Endodermal cell (in vitro differentiated cells): ENCODE data around the gene NIPAL4. TPM values are rescaled to one million over a fixed set of nuclear protein-coding genes. Genes with fewer than 3 reads are reported as not detected.

ENCODE experiments used
- DNase-seq: peaks from one replicate; pipeline ENCODE4 v3.0.0-alpha.2; 2017
- H3K27ac ChIP-seq: 2 replicates; pipeline ENCODE4 v1.5.1; 2013; ENCODE audit warnings: mild to moderate bottlenecking, low read depth, low read length, moderate library complexity
- H3K27me3 ChIP-seq: 2 replicates; pipeline ENCODE4 v1.6.1; 2013; ENCODE audit warnings: mild to moderate bottlenecking, low read length, moderate library complexity; ENCODE audit not compliant: insufficient read depth, control insufficient read depth, poor library complexity, severe bottlenecking
- H3K36me3 ChIP-seq: 2 replicates; pipeline ENCODE4 v1.7.0; 2013; ENCODE audit warnings: mild to moderate bottlenecking, low read length, moderate library complexity; ENCODE audit not compliant: control insufficient read depth, insufficient read depth
- H3K4me1 ChIP-seq: one replicate; pipeline ENCODE4 v1.7.0; 2013; ENCODE audit warnings: low read length; ENCODE audit not compliant: control insufficient read depth, insufficient read depth
- H3K4me3 ChIP-seq: 2 replicates; pipeline ENCODE4 v1.5.1; 2013; ENCODE audit warnings: mild to moderate bottlenecking, low read length, moderate library complexity
- H3K9ac ChIP-seq: 2 replicates; pipeline ENCODE4 v1.6.1; 2013; ENCODE audit warnings: mild to moderate bottlenecking, low read length, moderate library complexity; ENCODE audit not compliant: poor library complexity, severe bottlenecking; ENCODE audit errors: extremely low read depth
- H3K9me3 ChIP-seq: 2 replicates; pipeline ENCODE4 v1.6.1; 2013; ENCODE audit warnings: mild to moderate bottlenecking, low read length, moderate library complexity; ENCODE audit not compliant: control insufficient read depth
- H3K27ac Mint-ChIP-seq: 2 replicates; pipeline ENCODE4 v1.8.0; 2020; ENCODE audit warnings: mixed read lengths
- H3K27me3 Mint-ChIP-seq: 2 replicates; pipeline ENCODE4 v1.8.0; 2021; ENCODE audit warnings: mild to moderate bottlenecking, mixed read lengths; ENCODE audit not compliant: insufficient read depth
- H3K36me3 Mint-ChIP-seq: 2 replicates; pipeline ENCODE4 v1.8.0; 2020; ENCODE audit warnings: low read depth, mixed read lengths
- H3K4me1 Mint-ChIP-seq: 2 replicates; pipeline ENCODE4 v1.8.0; 2020; ENCODE audit warnings: mixed read lengths
- H3K4me3 Mint-ChIP-seq: 2 replicates; pipeline ENCODE4 v1.8.0; 2020; ENCODE audit warnings: mild to moderate bottlenecking, moderate library complexity, mixed read lengths
- H3K9me3 Mint-ChIP-seq: 2 replicates; pipeline ENCODE4 v1.8.0; 2020; ENCODE audit warnings: mild to moderate bottlenecking, mixed read lengths
- WGBS, 2 experiments: methylation state at CpG; one replicate each; pipeline versions ENCODE4 v1.1.5 to v1.1.7; 2013; ENCODE audit warnings: missing lambda C conversion rate in 2 of 2, mixed read lengths in 1 of 2; ENCODE audit not compliant: insufficient coverage in 1 of 2, insufficient read length in 1 of 2; 5-methylcytosine and 5-hydroxymethylcytosine counted together
- total RNA-seq, 2 donors: library from RNA; stranded (reverse); fragmentation: NEBNext Ultra II Directional in 1 of 2; extraction: Animal tissue kit (Norgen Biotek cat#: 25700) in 1 of 2; gene quantifications; 2 replicates in 1 of 2; 3 replicates in 1 of 2; pipeline ENCODE4 v1.2.1, GENCODE V29; 2021
- TF ChIP-seq, protein P1 (sequence below): fragments of 200-600 bp; sonication (generic); conservative IDR thresholded peaks from 2 replicates; pipeline ENCODE4 v1.5.0; 2021; ENCODE audit warnings: antibody characterized with exemption, mild to moderate bottlenecking

NIPAL4 gene
- total RNA-seq, 2 donors from 2014 or later = not detected

DNA sequence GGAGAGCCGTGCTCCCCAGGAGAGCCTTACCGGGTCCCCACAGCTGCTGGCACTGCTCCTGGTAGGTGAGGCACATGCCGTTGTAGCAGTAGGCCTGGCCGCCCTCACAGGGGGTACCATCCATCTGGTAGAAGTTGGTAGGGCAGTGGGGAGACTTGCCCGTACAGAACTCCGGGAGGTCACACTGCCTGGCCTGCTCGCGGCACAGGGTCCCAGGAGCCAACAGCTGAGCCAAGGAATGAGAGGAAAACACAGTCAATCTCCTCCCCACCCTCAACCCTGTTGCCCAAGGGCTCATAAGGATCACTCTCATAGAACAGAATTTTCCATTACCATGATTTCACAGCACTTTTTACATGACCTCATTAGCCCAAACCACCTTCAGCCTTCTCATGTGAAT, 36.9 kb downstream of the NIPAL4 start:
- Histone ChIP-seq H3K9me3 (no peaks in the 10 kb centered on the region), H3K9ac (no peak overlapping the region), H3K27ac (no peak overlapping the region), H3K36me3 (peaks cover 95% of the 10 kb centered on the region), H3K4me1 (no peaks in the 10 kb centered on the region), H3K4me3 (no peak overlapping the region), H3K27me3 (no peaks in the 10 kb centered on the region)
- H3K27me3 Mint-ChIP-seq = no peaks in the 10 kb centered on the region
- no peaks in the 10 kb centered on the region for H3K9me3 Mint-ChIP-seq
- DNase-seq = no peak
- no peak overlapping the region for H3K4me3 Mint-ChIP-seq
- peak overlapping the region; percentile 24 for H3K27ac Mint-ChIP-seq
- WGBS, 2 experiments = 94 to 97% methylated on average over 5 to 8 of the region's 8 CpGs
- no peaks in the 10 kb centered on the region for H3K4me1 Mint-ChIP-seq
- peaks cover 61% of the 10 kb centered on the region for H3K36me3 Mint-ChIP-seq
- TF ChIP-seq, protein P1, sequence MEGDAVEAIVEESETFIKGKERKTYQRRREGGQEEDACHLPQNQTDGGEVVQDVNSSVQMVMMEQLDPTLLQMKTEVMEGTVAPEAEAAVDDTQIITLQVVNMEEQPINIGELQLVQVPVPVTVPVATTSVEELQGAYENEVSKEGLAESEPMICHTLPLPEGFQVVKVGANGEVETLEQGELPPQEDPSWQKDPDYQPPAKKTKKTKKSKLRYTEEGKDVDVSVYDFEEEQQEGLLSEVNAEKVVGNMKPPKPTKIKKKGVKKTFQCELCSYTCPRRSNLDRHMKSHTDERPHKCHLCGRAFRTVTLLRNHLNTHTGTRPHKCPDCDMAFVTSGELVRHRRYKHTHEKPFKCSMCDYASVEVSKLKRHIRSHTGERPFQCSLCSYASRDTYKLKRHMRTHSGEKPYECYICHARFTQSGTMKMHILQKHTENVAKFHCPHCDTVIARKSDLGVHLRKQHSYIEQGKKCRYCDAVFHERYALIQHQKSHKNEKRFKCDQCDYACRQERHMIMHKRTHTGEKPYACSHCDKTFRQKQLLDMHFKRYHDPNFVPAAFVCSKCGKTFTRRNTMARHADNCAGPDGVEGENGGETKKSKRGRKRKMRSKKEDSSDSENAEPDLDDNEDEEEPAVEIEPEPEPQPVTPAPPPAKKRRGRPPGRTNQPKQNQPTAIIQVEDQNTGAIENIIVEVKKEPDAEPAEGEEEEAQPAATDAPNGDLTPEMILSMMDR = no peak

DNA sequence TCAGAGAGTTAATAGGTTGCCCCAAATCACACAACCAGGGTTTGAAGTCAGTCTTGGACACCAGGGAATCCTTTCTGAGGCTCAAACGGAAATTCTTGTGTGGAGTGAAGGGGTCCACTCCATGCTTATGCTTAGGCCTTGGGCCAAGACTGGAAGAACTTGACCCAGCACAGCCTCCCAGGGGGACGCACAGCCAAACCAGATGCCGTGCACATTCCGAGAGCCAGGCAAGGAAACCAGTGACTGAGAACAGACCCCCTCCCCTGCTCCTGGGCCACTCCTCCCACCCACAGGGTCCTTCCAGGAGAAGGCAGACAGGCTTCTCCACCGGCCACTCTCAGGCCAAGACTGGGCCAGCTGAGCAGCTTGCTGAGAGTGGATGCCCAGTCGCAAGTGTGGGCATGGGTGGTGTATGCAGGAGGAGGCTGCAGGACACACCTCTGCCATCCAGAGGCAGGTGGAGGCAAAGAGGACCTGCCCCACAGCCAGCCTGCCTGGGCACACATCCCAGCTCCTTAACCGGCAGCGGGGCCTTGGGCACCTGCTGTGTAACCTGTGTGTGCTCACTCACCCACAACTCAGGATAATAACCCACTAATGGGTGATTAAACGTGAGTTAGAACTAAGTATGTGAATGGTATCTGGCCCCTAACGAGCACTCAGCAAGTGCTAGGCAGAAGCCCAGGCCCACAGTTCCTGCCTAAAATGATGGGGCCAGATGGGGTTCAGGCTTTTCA, 38.0 kb downstream of the NIPAL4 start:
- Mint-ChIP-seq H3K9me3 (no peaks in the 10 kb centered on the region), H3K27ac (no peak overlapping the region), H3K4me1 (no peaks in the 10 kb centered on the region), H3K27me3 (no peaks in the 10 kb centered on the region), H3K4me3 (no peak overlapping the region), H3K36me3 (peaks cover 63% of the 10 kb centered on the region)
- H3K27me3 ChIP-seq = no peaks in the 10 kb centered on the region
- no peak overlapping the region for H3K9ac ChIP-seq
- H3K9me3 ChIP-seq = no peaks in the 10 kb centered on the region
- WGBS, 2 experiments = 94 to 100% methylated on average over 2 to 10 of the region's 10 CpGs
- no peak overlapping the region for H3K4me3 ChIP-seq
- peaks cover 95% of the 10 kb centered on the region for H3K36me3 ChIP-seq
- no peak for DNase-seq
- H3K27ac ChIP-seq = no peak overlapping the region
- TF ChIP-seq, protein P1 = no peak
- H3K4me1 ChIP-seq = no peaks in the 10 kb centered on the region

DNA sequence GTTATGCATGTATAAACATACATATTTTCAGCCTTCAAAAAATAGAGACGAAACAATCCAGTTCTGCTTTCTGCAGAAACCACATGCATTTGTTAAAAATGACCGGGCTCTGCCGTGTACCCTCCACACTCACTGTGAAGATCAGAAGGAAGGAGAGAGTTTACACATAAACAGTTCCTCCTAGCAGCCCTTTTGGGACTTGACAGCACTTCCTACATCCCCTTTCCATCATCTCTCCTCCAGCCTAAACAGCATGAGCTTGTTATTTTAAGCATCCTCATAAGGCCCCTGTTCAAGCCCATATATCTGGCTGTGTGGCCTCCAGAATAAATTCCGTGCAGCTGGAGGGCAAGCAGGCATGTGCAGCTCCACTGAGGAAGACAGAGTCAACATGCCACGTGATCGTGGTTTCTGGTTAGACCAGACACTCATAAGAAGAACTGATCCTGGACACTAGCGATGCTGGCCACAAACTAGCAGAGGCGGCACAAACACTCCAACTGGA, 42.2 kb downstream of the NIPAL4 start:
- Histone ChIP-seq H3K27me3 (no peaks in the 10 kb centered on the region), H3K9ac (no peak overlapping the region), H3K36me3 (peaks cover 95% of the 10 kb centered on the region), H3K4me3 (no peak overlapping the region), H3K27ac (no peak overlapping the region), H3K4me1 (no peaks in the 10 kb centered on the region), H3K9me3 (no peaks in the 10 kb centered on the region)
- H3K36me3 Mint-ChIP-seq = peaks cover 78% of the 10 kb centered on the region
- H3K27ac Mint-ChIP-seq = no peak overlapping the region
- TF ChIP-seq, protein P1 = no peak
- no peak for DNase-seq
- H3K9me3 Mint-ChIP-seq = no peaks in the 10 kb centered on the region
- H3K4me3 Mint-ChIP-seq = no peak overlapping the region
- 97 to 98% methylated on average over 7 to 8 of the region's 8 CpGs for WGBS, 2 experiments
- H3K27me3 Mint-ChIP-seq = no peaks in the 10 kb centered on the region
- no peaks in the 10 kb centered on the region for H3K4me1 Mint-ChIP-seq
